ENCODE measurements around the gene SRGAP3.

DNA sequence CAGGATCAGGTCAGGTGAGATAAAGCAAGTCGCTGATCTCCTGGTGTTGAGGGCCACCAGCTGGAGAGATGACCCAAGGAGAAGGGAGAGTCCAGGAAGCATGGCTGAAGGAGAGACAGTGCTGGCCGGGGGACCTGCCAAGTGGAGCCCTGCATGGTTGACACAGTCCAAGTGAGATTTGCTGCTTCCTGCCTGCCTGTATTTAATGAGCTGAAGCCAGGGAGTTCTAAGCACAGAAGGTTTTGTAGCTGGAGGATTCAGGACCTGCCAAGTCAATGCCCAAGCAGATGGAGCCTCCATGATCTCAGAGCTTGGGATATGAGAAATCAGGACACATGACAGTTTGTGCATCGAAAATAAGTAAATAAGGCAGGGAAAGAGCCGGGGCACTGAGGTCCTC, 125.6 kb downstream of the SRGAP3 start:
- TF ChIP-seq CTCF (IDR thresholded peaks at IDR 0.05) (no peak), POLR2A (IDR thresholded peaks at IDR 0.05) (no peak)
